D721Med (cell line): ENCODE measurements around the gene MGLL.

Source experiments
- DNase-seq: peaks from one replicate; pipeline ENCODE4 v3.0.0; 2011; ENCODE audit warnings: low spot score; ENCODE audit not compliant: insufficient read length
- FAIRE-seq: peaks from 2 replicates; lab custom pipeline; 2011; peaks lifted over from hg19 to GRCh38; lab: Jason Lieb, UNC
- CTCF ChIP-seq: IDR thresholded peaks from 2 replicates; pipeline ENCODE4 v1.5.1; 2012; ENCODE audit warnings: mild to moderate bottlenecking, control low read depth; ENCODE audit not compliant: insufficient read depth; ENCODE audit errors: missing control alignments

The MGLL gene

GRCh38 chr3:127736801-127737539 is 85.3 kb downstream of the MGLL start:
- FAIRE-seq = no peak
- DNase-seq = no peak
- no peak for TF ChIP-seq CTCF

- TF ChIP-seq CTCF = no peak
- FAIRE-seq (no peak), DNase-seq (no peak)
These were observed 86.3 kb downstream of the MGLL start for GRCh38 chr3:127735767-127736693.

GRCh38 chr3:127734754-127735473 is 87.4 kb downstream of the MGLL start:
- TF ChIP-seq CTCF = no peak
- FAIRE-seq (no peak), DNase-seq (no peak)

- TF ChIP-seq CTCF = no peak
- DNase-seq (no peak), FAIRE-seq (no peak)
These were observed 88.1 kb downstream of the MGLL start for GRCh38 chr3:127734181-127734720.

GRCh38 chr3:127733781-127734180 is 88.5 kb downstream of the MGLL start:
- no peak for TF ChIP-seq CTCF
- FAIRE-seq (no peak), DNase-seq (no peak)

GRCh38 chr3:127732879-127733350 is 89.4 kb downstream of the MGLL start:
- no peak for DNase-seq
- no peak for TF ChIP-seq CTCF
- FAIRE-seq = no peak
